Tibial nerve (tissue), 4 donors: ENCODE data around the gene PLEKHG5.

Experiments used
- CTCF ChIP-seq, 5 experiments: fragments of 200-600 bp in 3 of 5; fragments of 450-650 bp in 2 of 5; sonication (generic) in 3 of 5; IDR thresholded peaks; one replicate each; pipeline ENCODE4 v1.5.1; 2016 to 2019; ENCODE audit warnings: antibody characterized with exemption in 5 of 5, mild to moderate bottlenecking in 3 of 5, moderate library complexity in 2 of 5
- EP300 ChIP-seq, 2 donors: sonication (generic); formaldehyde crosslinking; IDR thresholded peaks; one replicate each; pipeline ENCODE4 v1.6.1; 2017; ENCODE audit warnings: antibody characterized with exemption in 2 of 2, mild to moderate bottlenecking in 1 of 2

DNA sequence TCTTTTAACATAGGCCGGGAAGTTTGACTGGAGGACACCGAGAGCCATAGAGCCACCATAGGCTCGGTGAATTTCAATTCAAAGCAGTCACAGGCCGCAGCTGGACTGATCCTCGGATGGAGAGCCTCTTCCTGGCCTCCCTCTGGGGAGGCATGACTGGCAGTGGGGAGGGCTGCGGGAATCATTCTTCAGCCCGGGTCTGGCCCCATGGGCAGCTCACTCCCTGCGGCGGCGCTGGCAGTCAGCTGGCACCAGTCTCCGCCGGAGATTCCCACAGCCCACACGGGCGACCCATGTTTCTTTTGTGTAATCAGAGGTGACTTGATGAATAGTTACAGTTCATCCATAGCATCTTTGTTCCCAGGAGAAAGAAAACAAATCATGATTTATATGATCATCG is 56.3 kb downstream of the PLEKHG5 start:
- TF ChIP-seq CTCF (IDR thresholded peaks at IDR 0.05): no peak
- TF ChIP-seq EP300 (IDR thresholded peaks at IDR 0.05): no peak
